GM18909 (cell line): Measurements from ENCODE around the gene SS18L1.

ENCODE experiments used
- ATAC-seq: cut with Tn5 transposase; IDR thresholded peaks from one replicate; pipeline ENCODE4 v1.9.1; 2021; ENCODE audit warnings: mild to moderate bottlenecking; ENCODE audit not compliant: unreplicated experiment, poor library complexity

The SS18L1 gene

GRCh38 chr20:62151835-62152364, 8.3 kb downstream of the SS18L1 start:
- ATAC-seq = no peak

GRCh38 chr20:62155428-62156253, 12.1 kb downstream of the SS18L1 start:
- no peak for ATAC-seq

GRCh38 chr20:62156254-62156556, 12.6 kb downstream of the SS18L1 start:
- no peak for ATAC-seq

GRCh38 chr20:62156592-62157386, 13.2 kb downstream of the SS18L1 start:
- no peak for ATAC-seq

GRCh38 chr20:62157387-62158087, 14.0 kb downstream of the SS18L1 start:
- no peak for ATAC-seq

- ATAC-seq = no peak
These were observed 14.5 kb downstream of the SS18L1 start for GRCh38 chr20:62158088-62158400.

- ATAC-seq = no peak
These were observed 15.0 kb downstream of the SS18L1 start for GRCh38 chr20:62158541-62158940.

- ATAC-seq = no peak
These were observed 15.5 kb downstream of the SS18L1 start for GRCh38 chr20:62159052-62159451.

- no peak for ATAC-seq
These were observed 16.3 kb downstream of the SS18L1 start for GRCh38 chr20:62159839-62160238.

GRCh38 chr20:62160253-62160652, 16.7 kb downstream of the SS18L1 start:
- ATAC-seq = no peak

- ATAC-seq = no peak
These were observed 17.3 kb downstream of the SS18L1 start for GRCh38 chr20:62160876-62161275.

GRCh38 chr20:62161347-62161746, 17.8 kb downstream of the SS18L1 start:
- ATAC-seq = no peak

GRCh38 chr20:62162765-62163484, 19.4 kb downstream of the SS18L1 start:
- no peak for ATAC-seq

GRCh38 chr20:62163485-62163865, 19.9 kb downstream of the SS18L1 start:
- no peak for ATAC-seq

- no peak for ATAC-seq
These were observed 20.6 kb downstream of the SS18L1 start for GRCh38 chr20:62163986-62164762.

- no peak for ATAC-seq
These were observed 21.6 kb downstream of the SS18L1 start for GRCh38 chr20:62164879-62165761.

- no peak for ATAC-seq
These were observed 22.3 kb downstream of the SS18L1 start for GRCh38 chr20:62165762-62166399.

GRCh38 chr20:62167474-62167873, 23.9 kb downstream of the SS18L1 start:
- ATAC-seq = no peak
